ENCODE measurements around the gene YBEY. TPM values are rescaled to one million over a fixed set of nuclear protein-coding genes. Genes with fewer than 3 reads are reported as not detected.

YBEY gene
- total and polyA plus RNA-seq, 2 donors (not counting 3 experiments of a cell fraction or from before 2014, with no cell fraction given) = 6.1 to 15.3 TPM

DNA sequence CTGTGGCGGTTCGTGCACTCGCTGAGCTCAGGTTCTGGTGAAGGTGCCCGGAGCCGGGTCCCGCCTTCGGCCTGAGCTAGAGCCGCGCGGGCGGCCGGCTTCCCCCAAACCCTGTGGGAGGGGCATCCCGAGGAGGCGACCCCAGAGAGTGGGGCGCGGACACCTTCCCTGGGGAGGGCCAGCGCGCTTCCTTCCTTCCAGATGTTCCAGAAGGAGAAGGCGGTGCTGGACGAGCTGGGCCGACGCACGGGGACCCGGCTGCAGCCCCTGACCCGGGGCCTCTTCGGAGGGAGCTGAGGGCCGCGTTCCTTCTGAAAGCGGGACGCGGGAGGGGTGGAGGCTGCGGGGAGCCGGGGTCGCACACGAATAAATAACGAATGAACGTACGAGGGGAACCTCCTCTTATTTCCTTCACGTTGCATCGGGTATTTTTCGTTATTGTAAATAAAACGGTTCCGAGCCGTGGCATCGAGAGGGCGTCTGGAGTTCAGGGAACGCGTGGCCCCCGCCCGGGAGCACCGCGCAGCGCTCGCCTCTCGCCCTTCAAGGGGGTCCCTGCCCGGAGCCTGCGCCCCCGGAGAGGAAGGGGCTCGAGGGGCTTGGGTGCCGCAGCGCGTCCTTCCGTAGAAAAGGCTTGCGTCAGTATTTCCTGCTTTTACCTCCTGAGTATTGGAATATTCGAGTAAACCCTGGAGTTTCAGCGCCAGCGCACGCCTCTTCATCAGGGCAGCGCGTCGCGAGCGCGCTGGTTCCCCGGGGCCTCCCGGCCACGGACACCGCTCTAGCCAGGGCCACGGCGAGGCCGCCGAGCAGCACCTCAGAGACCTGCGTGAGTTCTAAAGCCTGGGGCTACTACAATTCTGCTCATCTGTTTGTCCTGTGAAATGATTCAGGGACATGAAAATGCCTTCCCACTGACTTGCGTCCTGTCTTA, 11.5 kb downstream of the YBEY start:
- Histone ChIP-seq H3K36me3 (ENCODE audit: control insufficient read depth in 2 of 2, extremely low read depth in 1 of 2, insufficient read depth in 2 of 2, low read length in 2 of 2) (no peaks in the 10 kb centered on the region), H3K9ac (replicated peaks; ENCODE audit: extremely low read depth, insufficient read depth, low read length) (peak overlapping the region; percentile 34), H3K79me2 (ENCODE audit: control insufficient read depth, insufficient read depth, low read length) (no peaks in the 10 kb centered on the region), H2AFZ (ENCODE audit: low read depth, low read length) (peak overlapping the region; percentile 84), H3K9me1 (replicated peaks; ENCODE audit: control insufficient read depth, extremely low read depth, insufficient read depth, low read length) (no peaks in the 10 kb centered on the region), H3K27ac (ENCODE audit: insufficient read depth, low read depth, low read length) (no peak overlapping the region), H4K20me1 (replicated peaks; ENCODE audit: control insufficient read depth, extremely low read depth, insufficient read depth, low read length) (no peaks in the 10 kb centered on the region), H3K4me3 (replicated peaks in 1 of 3; ENCODE audit: insufficient read depth in 1 of 3, low read depth in 1 of 3, low read length in 3 of 3) (peak overlapping the region; percentile 41 to 63 (median 50)), H3K4me1 (ENCODE audit: control insufficient read depth, extremely low read depth, insufficient read depth, low read length) (peaks cover 9% of the 10 kb centered on the region), H3K9me3 (replicated peaks; ENCODE audit: control insufficient read depth, insufficient read depth, low read length) (no peaks in the 10 kb centered on the region), H3K4me2 (ENCODE audit: insufficient read depth, low read length) (peak overlapping the region; percentile 91), H3K27me3 (ENCODE audit: control insufficient read depth in 2 of 2, insufficient read depth in 2 of 2, low read length in 2 of 2) (no peaks in the 10 kb centered on the region)
- ChIA-PET CTCF (interaction anchor here (1.0 to 1.2 kb wide), 3 partner anchors 9 to 154 kb away, joined by 3 to 4 read pairs (median 3); partner anchors contain the start of gene YBEY), POLR2A (no interaction called here)
- FAIRE-seq (peak; percentile 79), DNase-seq (ENCODE audit: low read depth, low spot score) (peak; percentile 36)
- TF ChIP-seq POLR2AphosphoS5 (IDR thresholded peaks at IDR 0.05; ENCODE audit: insufficient read depth, low read depth, low read length) (no peak), FOS (IDR thresholded peaks at IDR 0.05; ENCODE audit: borderline replicate concordance, insufficient read depth, low read length) (no peak), JUN (IDR thresholded peaks at IDR 0.05; ENCODE audit: borderline replicate concordance, insufficient read depth, insufficient read length, low read depth) (no peak), MYC (IDR thresholded peaks at IDR 0.05; ENCODE audit: low read depth, low read length) (no peak), EZH2 (IDR thresholded peaks at IDR 0.05; ENCODE audit: borderline replicate concordance, low read depth, low read length, severe bottlenecking) (no peak), POLR2A (IDR thresholded peaks at IDR 0.05; ENCODE audit: low read depth, low read length) (no peak), GATA2 (IDR thresholded peaks at IDR 0.05; ENCODE audit: insufficient read depth, insufficient read length, low read depth, low read length) (no peak)
- TF ChIP-seq, protein P1, sequence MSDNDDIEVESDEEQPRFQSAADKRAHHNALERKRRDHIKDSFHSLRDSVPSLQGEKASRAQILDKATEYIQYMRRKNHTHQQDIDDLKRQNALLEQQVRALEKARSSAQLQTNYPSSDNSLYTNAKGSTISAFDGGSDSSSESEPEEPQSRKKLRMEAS (IDR thresholded peaks at IDR 0.05; ENCODE audit: insufficient read depth, insufficient read length) = no peak
- TF ChIP-seq, protein P2, sequence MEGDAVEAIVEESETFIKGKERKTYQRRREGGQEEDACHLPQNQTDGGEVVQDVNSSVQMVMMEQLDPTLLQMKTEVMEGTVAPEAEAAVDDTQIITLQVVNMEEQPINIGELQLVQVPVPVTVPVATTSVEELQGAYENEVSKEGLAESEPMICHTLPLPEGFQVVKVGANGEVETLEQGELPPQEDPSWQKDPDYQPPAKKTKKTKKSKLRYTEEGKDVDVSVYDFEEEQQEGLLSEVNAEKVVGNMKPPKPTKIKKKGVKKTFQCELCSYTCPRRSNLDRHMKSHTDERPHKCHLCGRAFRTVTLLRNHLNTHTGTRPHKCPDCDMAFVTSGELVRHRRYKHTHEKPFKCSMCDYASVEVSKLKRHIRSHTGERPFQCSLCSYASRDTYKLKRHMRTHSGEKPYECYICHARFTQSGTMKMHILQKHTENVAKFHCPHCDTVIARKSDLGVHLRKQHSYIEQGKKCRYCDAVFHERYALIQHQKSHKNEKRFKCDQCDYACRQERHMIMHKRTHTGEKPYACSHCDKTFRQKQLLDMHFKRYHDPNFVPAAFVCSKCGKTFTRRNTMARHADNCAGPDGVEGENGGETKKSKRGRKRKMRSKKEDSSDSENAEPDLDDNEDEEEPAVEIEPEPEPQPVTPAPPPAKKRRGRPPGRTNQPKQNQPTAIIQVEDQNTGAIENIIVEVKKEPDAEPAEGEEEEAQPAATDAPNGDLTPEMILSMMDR (IDR thresholded peaks at IDR 0.05; ENCODE audit: extremely low read depth in 1 of 2, insufficient read depth in 1 of 2, low read depth in 1 of 2, low read length in 2 of 2) = no peak
- no TSS peak for BruUV-seq (replicated peaks)
- intact Hi-C loops (cut with micrococcal nuclease) (loop anchor here (1.0 kb wide), 1 partner anchor 11 kb away; the partner anchor contains the start of gene YBEY), dilution Hi-C loops (cut with MboI; ENCODE audit: extremely low pct_ligation_motif_present, low sequenced_read_pairs) (no loop called here)
